ENCODE measurements around the gene KDM6A. TPM values are rescaled to one million over a fixed set of nuclear protein-coding genes. Genes with fewer than 3 reads are reported as not detected.

The KDM6A gene
- total and polyA plus RNA-seq, 2 donors (not counting 3 experiments of a cell fraction or from before 2014, with no cell fraction given) = 9.0 to 20.6 TPM

Other genes with a start within 250 kb of the KDM6A start
- gene DUSP21, start 29.2 kb upstream of the KDM6A start, total RNA-seq = not detected in 2 replicates
- gene DUSP21, start 29.2 kb upstream of the KDM6A start, polyA plus RNA-seq = not detected in 2 replicates